GM23338 (cell line): ENCODE results near the gene SPATA13. TPM values are rescaled to one million over a fixed set of nuclear protein-coding genes. Genes with fewer than 3 reads are reported as not detected.

Source experiments
- ATAC-seq: fragments of 200-7000 bp; cut with Tn5 transposase; 3 replicates; pipeline ENCODE4 v1.9.1; 2020
- DNase-seq: peaks from one replicate; pipeline ENCODE4 v3.0.0-alpha.2; 2015; ENCODE audit warnings: low spot score
- H2AFZ ChIP-seq: fragments of 200-600 bp; sonication (generic); 2 replicates; pipeline ENCODE4 v1.8.0; 2016; ENCODE audit warnings: antibody characterized with exemption, mild to moderate bottlenecking, moderate library complexity
- H3F3A ChIP-seq: fragments of 200-600 bp; sonication (generic); replicated peaks from 2 replicates; pipeline ENCODE4 v1.8.0; 2017; ENCODE audit warnings: antibody characterized with exemption, mixed run types, low read depth
- H3K27ac ChIP-seq: fragments of 200-600 bp; sonication (generic); 2 replicates; pipeline ENCODE4 v1.6.1; 2016; ENCODE audit warnings: low read depth
- H3K27me3 ChIP-seq: fragments of 200-600 bp; sonication (generic); 2 replicates; pipeline ENCODE4 v1.8.0; 2016; ENCODE audit warnings: mild to moderate bottlenecking, mixed run types, moderate library complexity; ENCODE audit not compliant: insufficient read depth
- H3K36me3 ChIP-seq: fragments of 200-600 bp; sonication (generic); 2 replicates; pipeline ENCODE4 v1.8.0; 2016; ENCODE audit warnings: mild to moderate bottlenecking; ENCODE audit not compliant: insufficient read depth
- H3K4me1 ChIP-seq: fragments of 200-600 bp; sonication (generic); 2 replicates; pipeline ENCODE4 v1.8.0; 2016; ENCODE audit warnings: mild to moderate bottlenecking, moderate library complexity; ENCODE audit not compliant: insufficient read depth
- H3K4me2 ChIP-seq: fragments of 200-600 bp; sonication (generic); 2 replicates; pipeline ENCODE4 v1.7.1; 2017; ENCODE audit warnings: mixed run types
- H3K4me3 ChIP-seq: fragments of 200-600 bp; sonication (generic); 2 replicates; pipeline ENCODE4 v1.6.1; 2016; ENCODE audit warnings: mixed run types
- H3K79me2 ChIP-seq: fragments of 200-600 bp; sonication (generic); replicated peaks from 2 replicates; pipeline ENCODE4 v1.8.0; 2017; ENCODE audit warnings: mild to moderate bottlenecking; ENCODE audit not compliant: insufficient read depth
- H3K9me2 ChIP-seq: fragments of 200-600 bp; sonication (generic); 2 replicates; pipeline ENCODE4 v1.8.0; 2017; ENCODE audit not compliant: insufficient read depth
- H4K20me1 ChIP-seq: fragments of 200-600 bp; sonication (generic); replicated peaks from 2 replicates; pipeline ENCODE4 v1.8.0; 2017; ENCODE audit warnings: mild to moderate bottlenecking; ENCODE audit not compliant: insufficient read depth
- H3K27ac Mint-ChIP-seq: 2 replicates; pipeline ENCODE4 v1.8.0; 2020; ENCODE audit warnings: inconsistent platforms, mild to moderate bottlenecking, moderate library complexity, mixed read lengths
- H3K27me3 Mint-ChIP-seq: 3 replicates; pipeline ENCODE4 v1.8.0; 2022; ENCODE audit warnings: low read depth, mild to moderate bottlenecking, moderate library complexity, mixed read lengths, inconsistent platforms; ENCODE audit not compliant: insufficient read depth, poor library complexity
- H3K36me3 Mint-ChIP-seq: 3 replicates; pipeline ENCODE4 v1.8.0; 2021; ENCODE audit warnings: low read depth, mild to moderate bottlenecking, inconsistent platforms, moderate library complexity, mixed read lengths
- H3K4me1 Mint-ChIP-seq: 3 replicates; pipeline ENCODE4 v1.8.0; 2020; ENCODE audit warnings: mild to moderate bottlenecking, inconsistent platforms, mixed read lengths
- H3K4me3 Mint-ChIP-seq: 3 replicates; pipeline ENCODE4 v1.8.0; 2021; ENCODE audit warnings: moderate library complexity, mild to moderate bottlenecking, inconsistent platforms, mixed read lengths
- H3K9me3 Mint-ChIP-seq: 3 replicates; pipeline ENCODE4 v1.8.0; 2020; ENCODE audit warnings: moderate library complexity, mild to moderate bottlenecking, inconsistent platforms, mixed read lengths
- CREB1 ChIP-seq: fragments of 250-450 bp; sonication (Bioruptor Pico); IDR thresholded peaks from 2 replicates; pipeline ENCODE4 v1.5.0; 2020; ENCODE audit warnings: low read depth, mild to moderate bottlenecking, moderate library complexity
- CTCF ChIP-seq, 2 experiments: fragments of 200-600 bp in 1 of 2; sonication (generic) in 1 of 2; conservative IDR thresholded peaks; 2 replicates each; pipeline versions ENCODE4 v1.5.1 to v1.6.1; 2016 to 2017; ENCODE audit warnings: antibody characterized with exemption in 2 of 2, low read depth in 2 of 2, mild to moderate bottlenecking in 2 of 2, moderate library complexity in 1 of 2
- EZH2 ChIP-seq: fragments of 200-600 bp; sonication (generic); IDR thresholded peaks from one replicate; pipeline ENCODE4 v1.8.0; 2017; ENCODE audit warnings: antibody characterized with exemption, mild to moderate bottlenecking, low read depth; ENCODE audit not compliant: unreplicated experiment
- JUNB ChIP-seq: IDR thresholded peaks from one replicate; pipeline ENCODE4 v1.6.1; 2016; ENCODE audit warnings: antibody characterized with exemption; ENCODE audit not compliant: unreplicated experiment
- REST ChIP-seq: IDR thresholded peaks from one replicate; pipeline ENCODE4 v1.6.1; 2018; ENCODE audit warnings: antibody characterized with exemption; ENCODE audit not compliant: unreplicated experiment
- STAT1 ChIP-seq: IDR thresholded peaks from one replicate; pipeline ENCODE4 v1.6.1; 2016; ENCODE audit warnings: antibody characterized with exemption; ENCODE audit not compliant: unreplicated experiment
- ZNF114 ChIP-seq: fragments of 250-450 bp; sonication (Bioruptor Pico); IDR thresholded peaks from 2 replicates; pipeline ENCODE4 v1.5.0; 2020; ENCODE audit warnings: mild to moderate bottlenecking, moderate library complexity
- ZNF331 ChIP-seq: fragments of 250-450 bp; sonication (Bioruptor Pico); IDR thresholded peaks from 2 replicates; pipeline ENCODE4 v1.5.0; 2020; ENCODE audit warnings: low read depth, mild to moderate bottlenecking, moderate library complexity
- polyA plus RNA-seq: library from polyadenylated mRNA; unstranded; fragments of >200 nt; fragmentation: Nextera tagmentation; extraction: Ambion mirVana; gene quantifications from 2 replicates; pipeline ENCODE4 v1.2.1, GENCODE V29; 2016
- total RNA-seq: library from RNA; depleted of rRNA; stranded (reverse); fragments of >200 nt; shearing (Covaris generic); gene quantifications from 2 replicates; pipeline ENCODE4 v1.2.3, GENCODE V29; 2014

SPATA13 gene
- total and polyA plus RNA-seq, 2 experiments from 2014 or later: 11.9 to 45.7 TPM

- TF ChIP-seq ZNF331 (CRISPR knock-in tag): no peak
- no peak for TF ChIP-seq JUNB
- no peak for TF ChIP-seq CREB1 (CRISPR knock-in tag)
- TF ChIP-seq CTCF (conservative IDR thresholded peaks at IDR 0.05; ENCODE audit: low read depth in 2 of 2): no peak
- no peak for TF ChIP-seq STAT1
- no peak for TF ChIP-seq REST
- no peak for TF ChIP-seq ZNF114 (CRISPR knock-in tag)
- TF ChIP-seq EZH2: no peak
- Histone ChIP-seq H3K27me3 (no peaks in the 10 kb centered on the region), H3K4me2 (no peak overlapping the region), H3K4me1 (0 out of 2 replicates have a peak, but pooled peaks cover 5% of the 10 kb centered on the region), H3K9me2 (no peaks in the 10 kb centered on the region), H3K27ac (no peak overlapping the region), H3F3A (no peaks in the 10 kb centered on the region), H3K4me3 (no peak overlapping the region), H2AFZ (no peak overlapping the region), H4K20me1 (peaks cover 11% of the 10 kb centered on the region; the same call in 1 of the 2 replicates), H3K36me3 (no peaks in the 10 kb centered on the region), H3K79me2 (peaks cover 27% of the 10 kb centered on the region)
- Mint-ChIP-seq H3K36me3 (no peaks in the 10 kb centered on the region), H3K27ac (no peak overlapping the region), H3K27me3 (peaks cover 4% of the 10 kb centered on the region), H3K9me3 (no peaks in the 10 kb centered on the region), H3K4me3 (no peak overlapping the region), H3K4me1 (peaks cover 13% of the 10 kb centered on the region)
- DNase-seq (no peak), ATAC-seq (no peak)
Observed at GRCh38 chr13:24267801-24268200, 107.3 kb downstream of the SPATA13 start.

GRCh38 chr13:24269821-24270220 is 109.3 kb downstream of the SPATA13 start:
- no peak overlapping the region for H3K4me2 ChIP-seq
- H3K4me3 ChIP-seq: no peak overlapping the region
- ATAC-seq (no peak), DNase-seq (no peak)
- no peaks in the 10 kb centered on the region for H3K36me3 ChIP-seq
- H2AFZ ChIP-seq: no peak overlapping the region
- Mint-ChIP-seq H3K27me3 (peaks cover 4% of the 10 kb centered on the region), H3K9me3 (no peaks in the 10 kb centered on the region), H3K36me3 (no peaks in the 10 kb centered on the region), H3K4me1 (peaks cover 14% of the 10 kb centered on the region), H3K4me3 (no peak overlapping the region), H3K27ac (no peak overlapping the region)
- peaks cover 33% of the 10 kb centered on the region for H3K79me2 ChIP-seq
- no peaks in the 10 kb centered on the region for H3K9me2 ChIP-seq
- no peaks in the 10 kb centered on the region for H3F3A ChIP-seq
- H4K20me1 ChIP-seq: peaks cover 11% of the 10 kb centered on the region; the same call in 1 of the 2 replicates
- 0 out of 2 replicates have a peak, but pooled peaks cover 5% of the 10 kb centered on the region for H3K4me1 ChIP-seq
- H3K27me3 ChIP-seq: no peaks in the 10 kb centered on the region
- H3K27ac ChIP-seq: no peak overlapping the region
- TF ChIP-seq REST: no peak
